Astrocyte (in vitro differentiated cells and primary cell): ENCODE data around the gene CDKN2C.

Experiments used
- EZH2 ChIP-seq: IDR thresholded peaks from 2 replicates; pipeline ENCODE4 v1.6.1; 2012; ENCODE audit warnings: mild to moderate bottlenecking, low read length, inconsistent platforms; ENCODE audit not compliant: insufficient read depth
- TF ChIP-seq, protein P1 (sequence below): IDR thresholded peaks from 2 replicates; pipeline ENCODE4 v1.5.1; 2011; ENCODE audit warnings: low read depth, mild to moderate bottlenecking, inconsistent platforms, low read length, moderate library complexity; ENCODE audit not compliant: insufficient read depth

DNA sequence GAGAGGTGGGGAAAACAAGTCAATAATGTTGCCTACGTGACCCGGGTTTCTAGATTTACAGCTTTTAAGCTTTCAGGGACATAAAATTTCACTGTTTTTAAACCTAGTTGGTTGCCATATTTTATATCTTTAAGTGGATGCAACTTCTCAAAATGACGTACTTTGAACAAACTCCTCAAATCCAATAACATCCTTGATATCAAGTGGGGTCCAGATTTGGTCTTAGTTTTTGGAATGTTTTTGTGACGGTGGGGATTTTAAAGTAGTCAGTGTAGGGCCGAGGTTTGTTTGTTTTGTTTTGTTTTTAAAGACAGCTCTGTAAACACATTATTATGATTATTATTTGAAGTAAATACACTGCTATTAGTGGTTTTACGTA is 453 bp downstream of the CDKN2C start:
- TF ChIP-seq, protein P1, sequence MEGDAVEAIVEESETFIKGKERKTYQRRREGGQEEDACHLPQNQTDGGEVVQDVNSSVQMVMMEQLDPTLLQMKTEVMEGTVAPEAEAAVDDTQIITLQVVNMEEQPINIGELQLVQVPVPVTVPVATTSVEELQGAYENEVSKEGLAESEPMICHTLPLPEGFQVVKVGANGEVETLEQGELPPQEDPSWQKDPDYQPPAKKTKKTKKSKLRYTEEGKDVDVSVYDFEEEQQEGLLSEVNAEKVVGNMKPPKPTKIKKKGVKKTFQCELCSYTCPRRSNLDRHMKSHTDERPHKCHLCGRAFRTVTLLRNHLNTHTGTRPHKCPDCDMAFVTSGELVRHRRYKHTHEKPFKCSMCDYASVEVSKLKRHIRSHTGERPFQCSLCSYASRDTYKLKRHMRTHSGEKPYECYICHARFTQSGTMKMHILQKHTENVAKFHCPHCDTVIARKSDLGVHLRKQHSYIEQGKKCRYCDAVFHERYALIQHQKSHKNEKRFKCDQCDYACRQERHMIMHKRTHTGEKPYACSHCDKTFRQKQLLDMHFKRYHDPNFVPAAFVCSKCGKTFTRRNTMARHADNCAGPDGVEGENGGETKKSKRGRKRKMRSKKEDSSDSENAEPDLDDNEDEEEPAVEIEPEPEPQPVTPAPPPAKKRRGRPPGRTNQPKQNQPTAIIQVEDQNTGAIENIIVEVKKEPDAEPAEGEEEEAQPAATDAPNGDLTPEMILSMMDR = no peak
- no peak for TF ChIP-seq EZH2
